Stimulated activated CD4-positive, alpha-beta T cell treated with anti-CD3 and anti-CD28 coated beads, Interleukin-12 subunit alpha, Interleukin-12 subunit beta, amount 100 ng/mL, for 24 hours (primary cell): ENCODE measurements around the gene AKAP6.
"Not testable (repeated sequence)": the region's sequence is repeated elsewhere in the genome, so short reads cannot be mapped to it uniquely, and the experiment has no call there.

Experiments
- DNase-seq, 2 experiments: peaks; one replicate each; pipeline ENCODE4 v3.0.0-alpha.2; 2020; ENCODE audit warnings: low read depth in 2 of 2

Gene AKAP6

DNA sequence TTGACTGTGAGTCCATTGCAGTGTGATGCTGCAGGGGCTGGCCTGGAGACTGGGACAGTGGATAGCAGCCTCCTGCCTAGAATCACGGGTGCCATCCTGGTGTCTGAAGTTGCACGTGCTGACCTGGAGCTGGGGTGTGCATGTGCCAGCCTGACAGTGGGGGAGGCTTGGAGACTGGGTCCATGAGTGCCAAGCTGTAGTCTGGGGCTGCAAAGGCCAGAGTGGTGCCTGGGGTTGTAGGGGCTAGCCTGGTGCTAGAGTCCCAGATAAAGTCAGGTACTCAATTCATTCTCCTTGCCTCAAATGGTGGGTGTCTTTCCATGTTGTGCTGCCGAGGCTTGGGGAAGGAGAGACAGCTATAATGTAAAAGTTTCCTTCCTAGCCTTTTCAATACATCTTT lies 427.7 kb downstream of the AKAP6 start:
- DNase-seq: no peak

DNA sequence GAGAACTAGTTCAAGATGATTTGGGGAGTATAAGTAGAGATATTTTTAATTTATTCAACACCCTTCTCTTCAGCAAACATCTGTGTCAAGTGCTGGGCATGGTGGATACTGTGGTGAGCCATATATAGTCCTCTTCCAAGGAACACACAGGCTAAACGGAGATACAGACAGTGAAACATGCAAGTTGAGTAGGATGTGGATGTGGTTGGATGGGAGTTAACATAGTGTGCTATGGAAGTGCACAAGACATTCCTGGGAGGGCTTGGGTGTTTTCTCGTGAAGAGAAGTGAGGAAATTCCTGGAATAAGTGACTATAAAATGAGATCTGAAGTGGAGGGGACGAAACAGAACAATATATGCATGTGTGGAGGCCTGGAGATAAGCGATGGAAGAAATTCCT lies 428.5 kb downstream of the AKAP6 start:
- no peak for DNase-seq

DNA sequence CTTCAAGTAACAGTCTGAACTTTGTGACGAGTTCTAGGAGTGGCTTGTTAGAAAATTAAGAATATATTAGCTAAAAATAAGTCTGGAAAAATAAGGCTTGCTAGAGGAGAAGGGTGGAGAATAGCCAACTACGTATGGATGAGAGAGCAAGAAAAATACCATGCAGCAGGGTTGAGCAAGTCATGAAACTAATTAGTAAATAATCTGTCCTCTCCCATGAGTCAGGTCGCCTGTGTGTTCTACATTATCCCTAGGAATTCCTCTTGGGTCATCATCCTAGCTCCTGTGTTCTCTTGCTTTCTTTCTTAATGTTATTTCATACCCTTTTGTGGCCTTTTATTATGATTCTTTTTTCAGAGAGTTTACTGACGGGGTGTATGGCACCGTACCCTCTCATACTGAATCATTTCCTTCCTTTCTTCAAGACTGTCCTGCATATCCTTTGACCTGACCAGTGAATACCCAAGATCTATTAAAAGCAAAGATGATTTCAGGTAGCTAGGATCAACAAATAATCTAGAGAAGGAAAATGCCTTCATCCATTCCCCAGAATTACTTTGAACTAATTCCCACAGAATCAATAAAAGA lies 432.4 kb downstream of the AKAP6 start:
- no peak for DNase-seq

DNA sequence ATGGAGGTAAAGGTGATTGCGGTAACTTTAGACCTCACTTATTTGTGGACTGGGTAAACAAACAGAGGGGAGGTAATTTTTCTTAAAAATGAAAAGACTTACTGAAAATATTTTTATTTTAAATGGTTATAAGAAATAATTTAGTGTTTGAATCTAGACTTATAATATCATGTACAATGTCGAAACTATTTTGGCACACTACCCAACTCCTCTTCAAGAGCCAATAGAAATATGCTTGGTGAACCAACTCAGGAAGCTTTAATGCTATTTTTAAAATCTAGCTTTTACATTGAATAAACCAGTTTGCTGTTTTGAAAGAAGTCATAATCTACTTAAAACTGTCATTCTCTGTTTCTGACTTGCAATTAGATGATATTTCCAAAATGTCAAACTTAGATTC lies 433.8 kb downstream of the AKAP6 start:
- no peak for DNase-seq

DNA sequence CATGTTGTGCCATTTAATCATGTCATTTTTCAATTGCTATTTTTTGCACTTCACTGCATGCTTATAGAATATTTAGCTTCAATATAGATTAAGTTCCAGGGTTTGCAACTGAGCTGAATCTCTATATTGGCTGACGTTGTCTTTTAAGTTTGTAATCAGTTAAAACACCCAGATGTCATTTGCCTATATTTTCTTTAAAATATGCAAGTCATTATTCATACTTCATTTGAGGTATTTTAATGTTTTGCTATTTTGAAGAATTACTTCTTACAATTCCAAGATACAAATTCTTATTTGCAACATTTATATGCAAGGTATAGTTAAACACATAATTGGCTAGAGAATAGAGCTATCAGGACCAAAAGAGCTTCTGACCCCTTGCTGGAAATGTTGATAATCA lies 434.6 kb downstream of the AKAP6 start:
- no peak for DNase-seq

DNA sequence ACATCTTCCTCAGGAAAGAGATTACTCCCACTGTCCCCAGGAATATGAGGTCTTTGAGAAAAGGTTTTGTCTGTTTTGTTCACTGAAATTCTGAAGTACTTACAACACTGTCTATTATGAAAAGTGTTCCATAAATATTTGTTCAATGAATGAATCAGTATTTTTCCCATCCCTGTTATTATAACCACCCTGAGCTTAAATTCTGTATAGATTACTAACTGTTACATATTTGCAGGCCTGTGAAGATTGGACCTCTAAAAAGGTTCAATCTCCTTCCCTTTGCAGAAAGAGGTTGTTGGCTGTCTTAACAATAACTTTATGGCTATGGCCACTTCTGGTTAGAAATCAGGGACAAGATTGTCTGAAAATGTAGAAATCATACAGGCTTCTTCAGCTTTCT lies 435.0 kb downstream of the AKAP6 start:
- no peak for DNase-seq

DNA sequence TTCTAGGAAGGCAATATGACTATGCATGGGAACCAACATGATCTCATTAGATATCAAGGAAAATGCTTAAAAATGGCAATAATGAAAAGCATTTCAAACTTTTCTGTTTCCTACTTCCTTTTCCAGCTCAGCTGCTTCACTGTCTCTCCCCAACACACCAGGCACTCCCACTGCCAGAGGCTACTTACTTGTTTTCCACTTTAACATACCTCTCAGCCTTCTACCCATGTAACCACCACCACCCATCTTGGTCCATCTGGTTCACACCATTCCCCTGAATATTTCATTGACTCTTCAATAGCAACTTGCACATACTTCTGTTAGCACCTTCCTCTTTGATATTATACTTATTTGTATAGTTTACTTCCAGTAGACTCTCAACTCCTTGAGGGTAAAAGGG lies 441.3 kb downstream of the AKAP6 start:
- DNase-seq: no peak

DNA sequence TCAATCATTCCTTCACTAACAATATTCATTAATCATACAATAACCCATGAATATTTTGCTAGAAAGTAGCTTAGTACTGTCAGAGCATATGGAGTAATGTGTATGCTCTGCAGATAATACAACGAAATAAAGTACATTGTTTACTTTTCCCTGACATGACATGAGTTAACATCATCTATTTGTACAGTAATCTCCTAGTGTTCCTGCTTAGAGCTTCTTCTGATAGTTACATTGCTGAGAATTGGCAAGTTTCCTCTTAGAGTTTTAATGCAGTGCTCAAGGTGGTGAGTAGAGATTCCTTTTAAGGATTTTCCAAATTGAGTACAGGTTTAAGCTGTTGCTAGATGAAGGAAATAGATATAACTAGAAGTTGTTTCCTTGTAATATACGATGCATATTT lies 445.1 kb downstream of the AKAP6 start:
- DNase-seq: no peak

DNA sequence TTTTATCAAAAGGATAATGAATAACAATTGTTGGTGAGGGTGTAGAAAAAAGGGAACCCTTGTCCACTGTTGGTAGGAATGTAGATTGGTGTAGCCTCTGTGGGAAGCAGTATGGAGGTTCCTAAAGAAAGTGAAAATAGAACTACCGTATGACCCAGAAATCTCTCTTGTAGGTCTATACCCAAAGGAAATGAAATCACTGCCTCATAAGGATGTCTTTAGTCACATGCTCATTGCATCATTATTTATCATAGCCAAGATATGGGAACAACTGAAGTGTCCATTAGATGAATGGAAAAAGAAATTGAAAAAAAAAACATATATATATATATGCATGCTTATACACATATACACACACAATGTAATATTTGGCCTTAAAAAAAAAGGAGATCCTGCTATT lies 450.7 kb downstream of the AKAP6 start:
- DNase-seq: no peak

DNA sequence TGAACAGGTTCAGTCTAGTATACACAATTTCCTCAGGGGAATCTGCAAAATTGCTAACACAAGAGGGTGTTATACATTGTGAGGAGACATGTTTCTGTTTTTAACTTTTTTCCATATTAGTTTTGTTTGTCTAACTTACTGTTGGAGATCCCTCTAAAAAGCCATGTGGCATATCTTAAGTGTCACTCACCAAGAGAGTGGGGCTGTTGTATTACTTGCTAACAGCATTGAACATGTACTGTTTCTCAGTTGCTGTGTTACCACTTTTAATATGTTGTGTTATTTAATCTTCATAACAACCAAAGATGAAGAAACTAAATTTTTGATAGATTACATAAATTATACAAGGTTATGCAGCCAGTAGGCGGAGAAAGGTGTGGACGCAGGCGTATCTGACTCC lies 455.3 kb downstream of the AKAP6 start:
- DNase-seq: no peak

DNA sequence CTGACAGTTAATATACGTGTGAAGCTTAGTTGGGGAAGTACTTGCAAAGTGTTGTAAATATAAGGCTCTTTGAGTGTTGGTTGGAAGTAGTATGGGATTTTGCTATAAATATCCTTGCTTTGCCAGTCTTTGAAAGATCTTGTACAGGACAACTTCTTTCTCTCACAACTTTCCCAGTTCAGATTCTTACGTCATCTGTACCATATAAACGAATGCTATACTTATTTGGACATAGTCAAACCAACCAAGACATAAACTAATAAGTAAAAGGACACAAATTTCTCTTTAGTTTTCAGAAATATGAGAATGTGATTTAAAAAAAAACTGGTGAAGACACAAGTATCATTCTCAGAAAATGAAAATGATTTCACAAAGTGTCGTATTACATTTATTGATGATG lies 456.5 kb downstream of the AKAP6 start:
- DNase-seq: no peak

DNA sequence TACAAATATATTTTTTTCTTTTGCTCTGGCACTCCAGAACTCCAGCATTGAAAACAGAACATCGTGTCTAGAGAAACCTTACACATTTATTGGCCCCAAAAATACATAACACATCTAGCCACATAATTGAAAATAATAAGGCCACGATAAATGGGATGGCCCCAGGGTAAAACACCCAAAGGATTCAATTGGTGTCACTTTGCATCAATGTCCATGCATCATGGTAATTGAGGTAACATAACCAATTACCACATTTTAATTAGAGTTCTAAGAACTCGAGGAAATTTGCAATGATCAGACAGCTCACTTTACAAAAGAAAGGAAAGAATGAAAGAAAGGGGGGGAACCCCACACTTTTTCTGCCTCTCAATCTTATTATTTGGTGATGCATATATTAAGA lies 457.8 kb downstream of the AKAP6 start:
- DNase-seq: no peak

DNA sequence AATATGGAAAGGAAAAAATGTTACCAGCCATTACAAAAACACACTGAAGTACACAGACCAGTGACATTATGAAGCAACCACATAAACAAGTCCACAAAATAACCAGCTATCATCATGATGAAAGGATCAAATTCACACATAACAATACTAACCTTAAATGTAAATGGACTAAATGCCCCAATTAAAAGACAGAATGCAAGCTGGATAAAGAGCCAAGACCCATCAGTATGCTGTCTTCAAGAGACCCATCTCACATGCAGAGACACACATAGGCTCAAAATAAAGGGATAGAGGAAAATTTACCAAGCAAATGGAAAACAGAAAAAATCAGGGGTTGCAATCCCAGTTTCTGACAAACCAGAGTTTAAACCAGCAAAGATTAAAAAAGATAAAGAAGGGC lies 463.9 kb downstream of the AKAP6 start:
- not testable (repeated sequence) for DNase-seq

DNA sequence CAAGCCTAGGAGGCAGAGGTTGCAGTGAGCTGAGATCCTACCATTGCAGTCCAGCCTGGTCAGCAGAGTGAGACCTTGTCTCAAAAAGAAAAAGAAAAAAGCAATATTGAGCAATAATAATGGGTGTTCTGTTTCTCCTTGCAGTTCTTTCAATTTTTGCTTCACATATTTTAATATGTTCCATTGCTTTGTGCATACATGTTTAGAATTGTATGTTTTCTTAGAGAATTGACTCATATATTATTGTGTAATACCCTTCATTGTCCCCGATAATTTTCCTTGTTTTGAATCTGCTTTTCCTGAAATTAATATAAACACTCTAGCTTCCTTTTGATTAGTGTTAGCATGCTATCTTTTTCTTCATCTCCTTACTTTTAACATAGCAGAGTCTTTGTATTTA lies 471.2 kb downstream of the AKAP6 start:
- DNase-seq: no peak

DNA sequence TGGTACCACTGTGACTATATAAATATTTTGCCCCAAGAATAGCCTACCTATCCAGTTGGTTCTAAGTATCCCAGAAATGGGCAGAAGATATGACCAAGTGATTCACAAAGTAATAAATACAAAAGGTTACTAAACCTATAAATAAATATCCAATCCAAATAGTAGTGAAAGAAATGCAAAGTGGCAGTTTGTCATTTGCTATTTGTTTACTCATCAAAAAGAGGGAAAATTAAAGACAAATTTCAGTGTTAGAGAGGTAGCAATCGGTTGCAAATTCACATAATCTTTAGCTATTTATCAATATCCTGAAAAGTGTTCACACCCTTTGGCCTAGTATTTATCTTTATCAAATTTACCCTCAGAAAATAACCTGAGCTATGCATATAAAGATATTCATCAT lies 473.2 kb downstream of the AKAP6 start:
- no peak for DNase-seq

DNA sequence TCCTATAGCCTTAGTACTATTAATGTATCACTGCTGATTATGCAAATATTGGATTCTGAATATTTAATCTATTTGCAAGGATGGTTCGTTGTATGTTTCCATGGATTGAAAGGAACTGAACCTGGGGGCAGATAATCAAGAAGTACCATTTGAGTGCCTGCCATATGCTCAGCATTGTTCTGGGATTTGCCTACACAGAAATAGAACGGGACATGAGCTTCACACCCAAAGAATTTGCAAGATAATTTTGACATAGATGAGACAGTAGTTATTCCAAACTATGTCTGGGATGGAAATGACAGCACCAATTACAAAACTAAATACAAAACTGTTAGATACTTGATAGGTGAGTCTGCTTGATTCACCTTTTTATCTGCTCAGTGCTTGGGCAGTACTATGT lies 476.9 kb downstream of the AKAP6 start:
- DNase-seq: no peak

DNA sequence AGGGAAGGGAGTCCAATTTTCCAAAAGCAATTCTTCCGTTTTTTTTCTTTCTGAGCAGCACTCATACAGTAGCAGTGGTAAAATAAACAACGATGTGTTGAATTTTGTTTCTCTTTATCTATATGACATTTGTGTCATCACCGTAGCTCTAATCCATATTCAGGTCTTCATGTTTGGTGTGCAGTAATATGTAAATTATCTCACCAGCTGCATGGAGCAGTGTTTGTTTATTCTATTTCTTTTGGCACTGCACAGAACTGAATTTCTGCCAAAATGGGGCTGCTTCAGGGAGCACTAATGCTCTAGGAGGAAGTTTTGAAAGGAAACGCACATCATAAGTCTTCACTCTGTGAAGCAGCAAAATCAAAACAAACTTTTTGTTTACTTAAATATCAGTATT lies 479.5 kb downstream of the AKAP6 start:
- DNase-seq: no peak

DNA sequence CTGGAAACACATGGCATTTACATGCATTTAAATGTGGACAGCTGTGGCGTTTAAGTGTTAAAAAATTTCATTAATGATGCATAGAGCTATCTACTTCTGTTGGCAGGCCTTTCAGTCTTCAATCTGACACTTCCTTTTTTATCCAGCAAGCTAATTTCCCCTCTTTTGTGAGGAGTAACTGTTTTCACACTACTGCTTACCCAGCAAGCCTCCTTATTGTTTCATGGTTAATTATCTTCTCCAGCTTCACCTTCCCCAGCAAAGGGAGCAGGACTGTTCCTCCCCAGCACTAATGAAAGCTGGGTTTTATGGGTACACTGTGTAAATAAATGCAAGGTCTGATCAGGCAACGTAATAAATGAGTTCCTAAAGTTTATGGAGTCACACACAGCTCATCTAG lies 480.2 kb downstream of the AKAP6 start:
- DNase-seq: no peak

DNA sequence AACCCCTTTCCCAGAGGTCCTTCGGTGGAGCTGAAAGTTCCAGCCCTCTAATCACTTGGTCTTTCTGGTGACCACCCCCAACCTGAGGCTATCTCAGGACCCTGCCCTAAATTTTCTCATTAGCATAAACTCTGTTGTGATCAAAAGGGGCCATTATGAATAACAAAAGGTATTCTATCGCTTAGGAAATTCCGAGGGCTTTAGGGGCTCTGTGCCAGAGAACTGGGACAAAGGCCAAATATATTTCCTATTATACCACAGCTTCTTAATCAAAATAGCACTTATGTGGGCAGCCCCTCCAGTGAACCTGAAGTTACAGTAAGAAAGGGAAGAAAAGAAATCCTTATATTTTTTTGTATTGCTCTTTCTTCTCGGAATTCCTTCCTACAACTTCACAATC lies 484.3 kb downstream of the AKAP6 start:
- DNase-seq: no peak

DNA sequence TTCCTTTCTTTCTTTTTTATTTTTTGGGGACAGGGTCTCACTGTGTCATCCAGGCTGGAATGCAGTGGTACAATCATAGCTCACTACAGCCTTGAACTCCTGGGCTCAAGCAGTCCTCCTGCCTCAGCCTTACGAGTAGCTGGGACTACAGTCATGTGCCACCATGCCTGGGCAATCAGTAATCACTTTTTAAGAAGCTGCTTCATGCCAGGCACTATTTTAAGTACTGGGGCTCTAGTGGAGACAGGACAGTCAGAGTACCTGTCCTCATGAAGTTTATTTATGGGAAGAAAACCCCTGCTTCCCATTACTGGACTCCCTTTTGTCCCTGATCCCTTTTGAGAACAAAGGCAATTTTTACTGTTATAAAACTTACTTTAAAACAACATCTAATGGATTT lies 485.6 kb downstream of the AKAP6 start:
- DNase-seq: no peak

DNA sequence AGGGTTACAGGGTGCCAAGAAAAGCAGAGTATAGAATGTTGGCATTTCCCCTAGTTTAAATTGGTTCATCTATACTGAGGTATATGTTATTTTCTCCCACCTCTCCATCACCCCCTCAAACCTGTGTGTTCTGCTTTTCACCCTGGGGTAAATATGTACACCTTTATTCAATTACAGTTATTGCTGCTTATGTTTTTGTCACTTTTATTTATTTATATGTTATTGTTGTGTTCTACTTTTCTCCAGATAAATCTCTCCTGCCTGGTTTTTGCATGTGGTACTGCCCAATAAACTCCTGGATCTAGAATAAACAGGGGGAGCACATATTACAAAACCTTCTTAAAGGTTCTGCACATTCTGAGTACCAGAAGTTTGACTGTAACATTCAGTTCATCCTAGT lies 487.5 kb downstream of the AKAP6 start:
- DNase-seq: no peak

DNA sequence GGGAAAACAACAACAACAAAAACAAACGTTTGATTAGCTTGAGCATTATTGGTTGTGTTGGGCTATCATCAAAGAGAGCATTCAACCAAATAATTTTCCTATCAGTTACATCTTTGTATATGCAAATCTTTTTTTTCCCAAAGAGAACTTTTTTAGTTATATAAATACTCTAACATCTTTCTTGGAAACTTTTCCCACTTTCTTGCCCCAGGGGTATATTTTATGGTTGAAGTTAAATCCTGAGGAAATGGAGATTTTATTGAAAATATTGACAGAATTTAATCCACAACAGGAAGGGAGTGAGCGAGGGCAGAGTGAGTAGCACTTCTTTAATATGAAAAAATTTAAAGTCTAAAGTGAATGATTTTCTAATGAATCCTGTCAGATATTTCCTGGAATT lies 488.7 kb downstream of the AKAP6 start:
- DNase-seq: no peak

DNA sequence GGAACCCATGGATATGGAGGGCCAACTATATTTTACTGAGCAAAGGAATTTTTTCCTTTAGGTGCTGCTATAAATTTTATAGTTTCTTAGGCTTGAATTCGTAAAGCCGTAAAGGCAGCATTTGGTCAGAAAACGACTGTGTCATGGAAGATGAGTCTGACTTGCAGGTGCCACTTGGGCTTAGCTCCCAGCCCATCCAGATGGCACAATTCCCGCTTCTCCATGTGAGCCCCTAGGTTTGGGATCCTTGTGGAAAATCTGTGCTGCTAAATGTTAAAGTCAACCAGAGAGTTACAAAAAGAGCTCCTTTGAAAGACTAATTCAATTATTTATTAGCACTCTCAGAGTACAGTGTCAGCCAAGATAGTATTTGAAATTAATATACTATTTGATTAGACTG lies 489.5 kb downstream of the AKAP6 start:
- DNase-seq: no peak

DNA sequence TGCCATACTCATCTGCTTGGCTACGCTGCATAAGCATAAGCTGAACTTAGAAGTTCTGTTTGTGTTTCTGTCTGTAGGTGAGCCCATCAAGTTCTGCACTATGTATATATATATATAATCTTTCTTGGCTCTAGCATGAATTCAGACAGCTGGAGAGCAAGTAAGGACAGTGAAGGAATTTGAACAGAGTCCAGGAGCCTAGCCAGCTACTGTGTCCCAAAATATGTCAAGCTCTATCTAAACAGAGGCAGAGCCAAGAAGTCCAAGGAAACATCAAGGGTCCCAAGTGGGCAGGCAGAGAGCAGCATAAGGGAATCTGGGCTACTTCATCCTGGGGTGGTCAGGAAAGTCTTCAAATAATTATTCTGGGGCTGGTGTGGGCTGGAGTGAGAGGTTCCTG lies 491.1 kb downstream of the AKAP6 start:
- no peak for DNase-seq

DNA sequence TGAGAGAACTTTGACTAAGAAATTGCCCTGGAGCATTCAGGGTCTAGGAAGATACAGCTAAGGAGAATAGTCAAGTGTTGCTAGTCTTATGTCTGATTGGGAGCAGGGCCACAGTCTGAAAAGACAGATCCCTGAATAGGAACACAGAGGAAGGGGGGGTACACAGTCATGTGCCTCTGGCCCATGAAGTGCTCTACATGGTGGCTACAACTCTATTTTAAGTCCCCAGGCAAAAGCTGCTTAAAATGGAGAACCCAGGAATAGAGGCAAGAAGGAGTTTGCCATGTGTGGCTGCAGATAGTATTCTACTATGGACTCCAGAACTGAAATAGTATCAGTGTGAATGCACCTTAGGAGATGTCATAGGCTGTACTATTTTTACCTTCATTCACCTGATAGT lies 491.6 kb downstream of the AKAP6 start:
- no peak for DNase-seq
